ENCODE results near the gene DTWD2.

DNA sequence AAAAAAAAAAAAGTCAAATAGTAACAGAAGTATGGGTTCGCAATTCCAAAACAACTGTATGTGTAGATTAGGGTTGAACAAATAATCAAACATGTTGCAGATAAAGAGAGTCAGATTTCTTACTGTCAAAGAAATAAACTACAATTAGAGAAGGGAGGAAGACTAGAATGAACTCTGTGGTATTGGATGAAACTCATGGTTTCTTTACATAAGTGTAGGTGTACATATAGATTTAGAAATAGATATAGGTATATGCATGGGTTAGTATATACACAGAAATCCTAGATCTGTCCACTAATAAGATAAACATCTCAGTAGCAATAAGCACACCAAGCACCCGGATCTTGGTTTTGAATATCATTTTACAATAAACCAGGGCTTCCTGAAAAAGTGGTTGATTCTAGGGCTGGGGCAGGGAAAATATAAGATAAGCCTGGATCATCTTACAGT is 21.3 kb downstream of the DTWD2 start:
- TF ChIP-seq EP300 (IDR thresholded peaks at IDR 0.05) = no peak
- TF ChIP-seq, protein P1, sequence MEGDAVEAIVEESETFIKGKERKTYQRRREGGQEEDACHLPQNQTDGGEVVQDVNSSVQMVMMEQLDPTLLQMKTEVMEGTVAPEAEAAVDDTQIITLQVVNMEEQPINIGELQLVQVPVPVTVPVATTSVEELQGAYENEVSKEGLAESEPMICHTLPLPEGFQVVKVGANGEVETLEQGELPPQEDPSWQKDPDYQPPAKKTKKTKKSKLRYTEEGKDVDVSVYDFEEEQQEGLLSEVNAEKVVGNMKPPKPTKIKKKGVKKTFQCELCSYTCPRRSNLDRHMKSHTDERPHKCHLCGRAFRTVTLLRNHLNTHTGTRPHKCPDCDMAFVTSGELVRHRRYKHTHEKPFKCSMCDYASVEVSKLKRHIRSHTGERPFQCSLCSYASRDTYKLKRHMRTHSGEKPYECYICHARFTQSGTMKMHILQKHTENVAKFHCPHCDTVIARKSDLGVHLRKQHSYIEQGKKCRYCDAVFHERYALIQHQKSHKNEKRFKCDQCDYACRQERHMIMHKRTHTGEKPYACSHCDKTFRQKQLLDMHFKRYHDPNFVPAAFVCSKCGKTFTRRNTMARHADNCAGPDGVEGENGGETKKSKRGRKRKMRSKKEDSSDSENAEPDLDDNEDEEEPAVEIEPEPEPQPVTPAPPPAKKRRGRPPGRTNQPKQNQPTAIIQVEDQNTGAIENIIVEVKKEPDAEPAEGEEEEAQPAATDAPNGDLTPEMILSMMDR (IDR thresholded peaks at IDR 0.05) = no peak
